ENCODE results near the gene ANKRD29. TPM values are rescaled to one million over a fixed set of nuclear protein-coding genes. Genes with fewer than 3 reads are reported as not detected.
A peak's percentile ranks its signal among the peaks of the same experiment; 100 is the strongest.

Gene ANKRD29
- total and polyA plus RNA-seq, 9 of the 15 experiments (the other 6 are each of a cell fraction or from before 2014, with no cell fraction given): 0.36 TPM; not detected in 8

DNA sequence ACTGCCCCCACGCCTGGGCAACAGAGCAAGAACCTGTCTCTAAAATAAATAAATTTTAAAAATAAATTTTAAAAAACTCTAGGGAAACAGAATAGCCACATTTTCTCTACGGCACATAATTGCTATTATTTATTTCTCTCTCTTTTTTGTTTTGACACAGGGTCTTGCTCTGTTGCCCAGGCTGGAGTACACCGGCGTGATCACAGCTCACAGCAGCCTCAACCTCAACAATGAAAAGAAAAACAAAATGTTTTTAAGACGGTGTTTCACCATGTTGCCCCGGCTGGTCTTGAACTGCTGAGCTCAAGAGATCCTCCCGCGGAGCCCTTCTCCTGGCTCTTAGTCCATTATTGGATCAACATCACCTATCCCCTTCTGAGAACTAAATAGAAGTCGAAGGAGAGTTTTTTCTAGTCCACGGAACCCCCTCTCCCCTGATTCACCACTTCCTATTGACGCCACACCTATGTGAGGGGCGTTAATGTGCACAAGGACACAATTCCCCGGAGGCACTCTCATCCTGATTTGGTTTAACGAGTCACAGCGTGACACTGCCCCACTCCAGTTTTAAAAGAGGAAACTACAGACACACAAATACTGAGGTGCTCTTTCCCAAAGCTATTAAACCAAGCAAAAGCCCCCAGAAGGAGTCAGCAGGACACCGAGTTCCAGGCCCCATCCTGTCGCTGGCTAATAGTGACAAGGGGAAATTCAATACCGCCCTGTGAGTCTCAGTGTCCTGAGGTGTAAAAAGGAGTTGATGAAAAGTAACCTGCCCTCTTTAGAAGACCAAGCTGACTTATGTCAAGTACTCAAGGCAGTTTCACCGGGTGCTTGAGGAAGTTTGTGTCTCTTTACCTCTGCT lies 77.5 kb downstream of the ANKRD29 start (continued):
- TF ChIP-seq ZBTB7A (IDR thresholded peaks at IDR 0.05; ENCODE audit: borderline replicate concordance, control insufficient read depth, low read depth, low read length): 0 out of 2 replicates have a peak, but pooled peaks have one; percentile 28
- TF ChIP-seq NEUROD1 (IDR thresholded peaks at IDR 0.05; ENCODE audit: borderline replicate concordance, low read depth, low read length, partially characterized antibody): no peak
- TF ChIP-seq NUFIP1 (IDR thresholded peaks at IDR 0.05; ENCODE audit: partially characterized antibody): no peak
- no peak for TF ChIP-seq KHSRP (IDR thresholded peaks at IDR 0.05)
- TF ChIP-seq ZNF121 (CRISPR knock-in tag; conservative IDR thresholded peaks at IDR 0.05): 0 out of 2 replicates have a peak, but pooled peaks have one; percentile 38
- TF ChIP-seq, protein P1, sequence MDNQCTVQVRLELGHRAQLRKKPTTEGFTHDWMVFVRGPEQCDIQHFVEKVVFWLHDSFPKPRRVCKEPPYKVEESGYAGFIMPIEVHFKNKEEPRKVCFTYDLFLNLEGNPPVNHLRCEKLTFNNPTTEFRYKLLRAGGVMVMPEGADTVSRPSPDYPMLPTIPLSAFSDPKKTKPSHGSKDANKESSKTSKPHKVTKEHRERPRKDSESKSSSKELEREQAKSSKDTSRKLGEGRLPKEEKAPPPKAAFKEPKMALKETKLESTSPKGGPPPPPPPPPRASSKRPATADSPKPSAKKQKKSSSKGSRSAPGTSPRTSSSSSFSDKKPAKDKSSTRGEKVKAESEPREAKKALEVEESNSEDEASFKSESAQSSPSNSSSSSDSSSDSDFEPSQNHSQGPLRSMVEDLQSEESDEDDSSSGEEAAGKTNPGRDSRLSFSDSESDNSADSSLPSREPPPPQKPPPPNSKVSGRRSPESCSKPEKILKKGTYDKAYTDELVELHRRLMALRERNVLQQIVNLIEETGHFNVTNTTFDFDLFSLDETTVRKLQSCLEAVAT (IDR thresholded peaks at IDR 0.05): 0 out of 4 replicates have a peak, but pooled peaks of 1 of the 2 experiments have one; percentile 17
- TF ChIP-seq, protein P2, sequence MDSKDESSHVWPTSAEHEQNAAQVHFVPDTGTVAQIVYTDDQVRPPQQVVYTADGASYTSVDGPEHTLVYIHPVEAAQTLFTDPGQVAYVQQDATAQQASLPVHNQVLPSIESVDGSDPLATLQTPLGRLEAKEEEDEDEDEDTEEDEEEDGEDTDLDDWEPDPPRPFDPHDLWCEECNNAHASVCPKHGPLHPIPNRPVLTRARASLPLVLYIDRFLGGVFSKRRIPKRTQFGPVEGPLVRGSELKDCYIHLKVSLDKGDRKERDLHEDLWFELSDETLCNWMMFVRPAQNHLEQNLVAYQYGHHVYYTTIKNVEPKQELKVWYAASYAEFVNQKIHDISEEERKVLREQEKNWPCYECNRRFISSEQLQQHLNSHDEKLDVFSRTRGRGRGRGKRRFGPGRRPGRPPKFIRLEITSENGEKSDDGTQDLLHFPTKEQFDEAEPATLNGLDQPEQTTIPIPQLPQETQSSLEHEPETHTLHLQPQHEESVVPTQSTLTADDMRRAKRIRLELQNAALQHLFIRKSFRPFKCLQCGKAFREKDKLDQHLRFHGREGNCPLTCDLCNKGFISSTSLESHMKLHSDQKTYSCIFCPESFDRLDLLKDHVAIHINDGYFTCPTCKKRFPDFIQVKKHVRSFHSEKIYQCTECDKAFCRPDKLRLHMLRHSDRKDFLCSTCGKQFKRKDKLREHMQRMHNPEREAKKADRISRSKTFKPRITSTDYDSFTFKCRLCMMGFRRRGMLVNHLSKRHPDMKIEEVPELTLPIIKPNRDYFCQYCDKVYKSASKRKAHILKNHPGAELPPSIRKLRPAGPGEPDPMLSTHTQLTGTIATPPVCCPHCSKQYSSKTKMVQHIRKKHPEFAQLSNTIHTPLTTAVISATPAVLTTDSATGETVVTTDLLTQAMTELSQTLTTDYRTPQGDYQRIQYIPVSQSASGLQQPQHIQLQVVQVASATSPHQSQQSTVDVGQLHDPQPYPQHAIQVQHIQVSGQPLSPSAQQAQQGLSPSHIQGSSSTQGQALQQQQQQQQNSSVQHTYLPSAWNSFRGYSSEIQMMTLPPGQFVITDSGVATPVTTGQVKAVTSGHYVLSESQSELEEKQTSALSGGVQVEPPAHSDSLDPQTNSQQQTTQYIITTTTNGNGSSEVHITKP (IDR thresholded peaks at IDR 0.05; ENCODE audit: partially characterized antibody): no peak
